GM12801 (cell line): ENCODE data around the gene STEAP3.

Source experiments
- CTCF ChIP-seq: IDR thresholded peaks from one replicate; pipeline ENCODE4 v1.5.1; 2011; ENCODE audit warnings: control low read depth; ENCODE audit not compliant: insufficient read length; ENCODE audit errors: extremely low read depth

Gene STEAP3

GRCh38 chr2:119221609-119222008 is 2.0 kb upstream of the STEAP3 start:
- no peak for TF ChIP-seq CTCF

- TF ChIP-seq CTCF, result no peak
Observed at GRCh38 chr2:119222213-119222612, 1.4 kb upstream of the STEAP3 start.

DNA sequence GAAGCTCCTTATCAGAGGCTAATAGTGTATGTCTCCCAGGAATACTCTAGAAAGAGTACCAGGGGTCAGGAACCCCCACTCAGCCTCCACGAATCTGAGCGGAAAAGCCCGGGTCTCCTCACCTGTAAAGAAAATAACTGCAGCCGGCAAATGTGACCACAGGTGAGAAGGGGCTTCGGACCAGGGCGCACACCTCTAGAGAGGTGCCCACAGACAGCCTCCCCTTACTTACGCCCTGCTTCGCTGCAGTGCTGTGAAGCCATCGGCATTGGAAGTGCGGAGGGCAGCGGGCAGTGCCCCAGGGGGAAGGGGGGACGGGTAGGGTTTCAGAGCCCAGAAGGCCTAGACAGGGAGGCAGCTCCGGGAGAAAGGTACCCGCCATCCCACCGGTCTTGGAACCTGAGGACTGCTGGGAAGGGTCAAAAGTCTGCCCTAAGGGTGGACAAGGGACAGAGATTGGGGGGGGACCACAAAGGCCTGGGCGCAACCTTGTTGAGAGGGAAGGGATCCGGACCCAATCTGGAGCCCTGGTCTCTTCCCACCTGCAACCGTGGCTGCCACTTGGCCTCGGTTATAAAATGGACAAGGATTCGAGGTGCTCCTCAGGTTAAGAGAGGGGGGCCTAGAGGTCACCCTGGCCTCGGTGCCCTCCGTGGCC is 642 bp upstream of the STEAP3 start:
- TF ChIP-seq CTCF, result no peak

GRCh38 chr2:119224391-119225104 is 914 bp downstream of the STEAP3 start:
- no peak for TF ChIP-seq CTCF

GRCh38 chr2:119225105-119225865 is 1.7 kb downstream of the STEAP3 start:
- TF ChIP-seq CTCF, result no peak

GRCh38 chr2:119225926-119226325 is 2.3 kb downstream of the STEAP3 start:
- TF ChIP-seq CTCF, result no peak

GRCh38 chr2:119227346-119227745 is 3.7 kb downstream of the STEAP3 start:
- no peak for TF ChIP-seq CTCF
